KOPT-K1 (cell line): Measurements from ENCODE around the gene PTPRN2.
"Not testable (repeated sequence)": the region's sequence is repeated elsewhere in the genome, so short reads cannot be mapped to it uniquely, and the experiment has no call there.

ENCODE experiments used
- H3K27ac ChIP-seq: fragments of 200-600 bp; sonication (generic); 2 replicates; pipeline ENCODE4 v1.5.1; 2016; ENCODE audit warnings: antibody characterized with exemption, mild to moderate bottlenecking, low read depth, low read length; ENCODE audit not compliant: poor library complexity, severe bottlenecking
- H3K36me3 ChIP-seq: fragments of 200-600 bp; sonication (generic); 2 replicates; pipeline ENCODE4 v1.5.1; 2017; ENCODE audit warnings: antibody characterized with exemption, mild to moderate bottlenecking, low read length, moderate library complexity; ENCODE audit not compliant: insufficient read depth
- H3K9me3 ChIP-seq: fragments of 200-600 bp; sonication (generic); 2 replicates; pipeline ENCODE4 v1.5.1; 2017; ENCODE audit warnings: antibody characterized with exemption, low read length, mild to moderate bottlenecking; ENCODE audit not compliant: insufficient read depth, poor library complexity, severe bottlenecking

Gene PTPRN2

DNA sequence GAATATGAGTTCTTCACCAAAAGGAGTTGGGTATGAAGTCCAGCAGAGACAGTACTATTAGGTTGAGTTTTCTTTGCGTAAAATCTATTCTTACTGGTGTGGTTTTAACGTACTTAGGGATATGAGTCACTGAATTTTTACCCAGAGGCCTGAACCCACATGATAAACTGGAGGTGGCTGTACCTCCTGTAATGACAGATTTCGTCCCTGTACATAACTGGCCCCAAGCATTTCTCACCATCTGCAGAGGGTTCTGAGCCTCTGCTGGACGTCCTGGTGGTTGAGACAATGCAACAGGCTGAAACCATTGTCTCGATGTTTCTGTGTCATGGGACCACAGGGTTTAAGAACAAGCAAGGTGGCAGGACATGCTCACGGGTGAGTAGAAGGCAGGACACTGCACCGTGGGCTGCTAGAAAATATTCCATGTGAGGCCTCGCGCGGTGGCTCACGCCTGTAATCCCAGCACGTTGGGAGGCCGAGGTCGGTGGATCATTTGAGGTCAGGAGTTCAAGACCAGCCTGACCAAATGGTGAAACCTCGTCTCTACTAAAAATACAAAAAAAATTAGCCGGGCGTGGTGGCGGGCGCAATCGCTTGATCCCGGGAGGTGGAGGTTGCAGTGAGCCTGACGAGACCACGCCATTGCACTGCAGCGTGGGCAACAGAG is 1017.0 kb downstream of the PTPRN2 start:
- no peak overlapping the region for H3K27ac ChIP-seq
- H3K36me3 ChIP-seq, result peaks cover 28% of the 10 kb centered on the region; the same call in 1 of the 2 replicates
- H3K9me3 ChIP-seq, result no peaks in the 10 kb centered on the region

DNA sequence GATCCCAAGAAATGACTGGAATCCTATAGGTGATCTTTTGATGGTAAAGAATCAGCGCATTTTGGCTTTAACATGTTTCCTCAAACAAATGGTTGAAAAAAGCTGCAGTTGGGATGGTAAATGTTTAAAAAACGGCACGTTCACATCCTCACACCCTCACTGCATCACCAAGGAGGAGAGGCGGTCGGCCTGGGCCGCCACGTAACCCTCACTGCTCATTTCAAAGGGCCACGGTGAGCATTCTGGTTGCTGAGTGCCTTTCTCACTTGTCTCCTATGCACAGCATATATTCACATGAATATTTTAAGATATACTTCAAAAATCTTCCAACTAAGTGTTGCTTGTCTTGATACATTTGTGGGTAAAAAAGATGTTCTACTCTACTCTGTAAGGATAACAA is 1017.7 kb downstream of the PTPRN2 start:
- Histone ChIP-seq H3K36me3 (peaks cover 34% of the 10 kb centered on the region; the same call in 1 of the 2 replicates), H3K9me3 (no peaks in the 10 kb centered on the region), H3K27ac (no peak overlapping the region)

DNA sequence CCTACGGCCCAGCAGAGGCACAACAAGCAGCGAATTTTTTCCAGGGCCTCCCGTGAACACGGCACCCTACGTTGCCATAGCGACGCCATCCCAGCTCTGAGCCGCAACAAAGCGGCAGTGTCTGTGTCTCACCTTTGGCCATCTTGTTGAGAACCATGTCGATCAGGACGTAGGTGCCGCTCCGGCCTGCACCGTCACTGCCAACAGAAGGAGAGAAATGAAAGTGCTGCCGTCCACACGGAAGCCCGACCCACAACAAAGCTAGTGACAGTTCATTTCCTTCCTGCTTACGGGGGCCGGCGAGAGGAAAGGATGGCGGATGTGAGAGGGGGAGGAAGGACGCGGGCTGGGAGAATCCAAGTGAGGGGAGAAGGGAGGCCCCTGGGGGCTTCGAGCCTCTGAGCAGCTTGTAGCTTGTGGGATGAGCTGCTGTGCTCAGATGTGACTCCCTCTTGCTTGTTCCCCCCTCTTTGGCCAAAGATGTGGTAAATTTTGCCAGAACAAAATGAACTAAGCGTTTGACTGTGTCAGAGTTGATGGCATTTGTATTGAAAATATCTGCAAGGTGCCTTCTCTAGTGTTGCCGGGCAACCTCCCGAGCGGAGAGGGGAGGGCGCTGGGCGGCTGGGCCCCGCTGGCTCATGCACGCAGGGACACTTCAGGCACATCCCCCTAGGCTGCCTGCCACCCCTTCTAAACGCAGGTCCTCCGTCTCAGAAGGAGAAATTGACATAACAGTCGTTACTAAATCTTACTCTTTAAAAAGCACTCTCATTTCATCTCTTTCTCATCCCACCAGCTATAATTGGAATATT is 1018.6 kb downstream of the PTPRN2 start:
- Histone ChIP-seq H3K36me3 (peaks cover 34% of the 10 kb centered on the region; the same call in 1 of the 2 replicates), H3K9me3 (peaks cover under 1% of the 10 kb centered on the region), H3K27ac (peak overlapping the region; percentile 52)

DNA sequence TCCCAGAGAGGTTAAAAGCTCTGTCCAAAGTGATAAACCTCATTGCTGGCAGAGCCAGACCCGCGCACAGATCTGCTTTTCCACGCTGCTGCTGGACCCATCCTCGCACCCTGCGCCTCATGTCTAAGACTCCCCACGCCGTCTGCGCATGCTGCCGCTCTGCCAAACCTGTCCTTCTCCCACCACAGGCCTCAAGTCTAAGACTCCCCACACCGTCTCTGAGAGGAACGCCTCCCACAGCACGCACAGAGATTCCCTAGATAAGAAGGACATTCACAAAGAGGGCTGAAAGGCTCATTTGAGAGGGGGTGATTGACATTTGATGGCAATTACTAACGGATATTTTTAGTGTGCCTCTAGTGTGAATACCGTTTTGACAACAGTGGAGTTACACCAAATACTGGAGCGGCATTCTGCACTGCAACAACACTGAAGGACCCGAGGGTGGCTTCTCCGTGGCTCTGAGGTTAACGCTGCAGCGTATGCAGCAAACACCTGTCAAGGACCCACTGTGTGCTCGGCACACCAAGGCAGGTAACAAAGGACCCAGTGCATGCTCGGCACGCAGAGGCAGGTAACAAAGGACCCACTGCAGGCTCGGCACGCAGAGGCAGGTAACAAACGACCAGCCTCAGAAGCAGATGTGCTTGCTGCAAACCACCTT is 1019.4 kb downstream of the PTPRN2 start:
- Histone ChIP-seq H3K9me3 (peaks cover 6% of the 10 kb centered on the region), H3K36me3 (peaks cover 29% of the 10 kb centered on the region; the same call in 1 of the 2 replicates), H3K27ac (peak overlapping the region; percentile 52)

DNA sequence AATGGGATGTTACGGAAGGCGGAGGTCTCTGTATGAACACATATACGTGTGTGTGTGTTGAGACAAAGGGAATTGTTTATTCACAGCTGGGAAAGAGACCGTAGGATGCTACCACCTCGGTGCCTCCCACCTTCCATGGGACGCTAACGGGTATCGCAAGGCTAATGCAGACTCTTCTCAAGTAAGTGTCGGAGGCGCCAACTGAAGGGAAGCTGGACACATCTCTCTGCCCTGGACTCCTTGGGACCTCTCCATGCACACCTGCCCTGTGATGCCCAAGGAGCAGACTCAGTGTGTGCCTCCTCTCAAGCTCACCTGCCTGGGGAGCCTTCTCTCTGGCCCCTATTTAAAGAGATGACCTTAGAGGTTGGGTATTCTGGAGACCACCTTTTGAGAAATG is 1020.0 kb downstream of the PTPRN2 start:
- Histone ChIP-seq H3K9me3 (peaks cover 6% of the 10 kb centered on the region), H3K27ac (no peak overlapping the region), H3K36me3 (peaks cover 24% of the 10 kb centered on the region; the same call in 1 of the 2 replicates)

DNA sequence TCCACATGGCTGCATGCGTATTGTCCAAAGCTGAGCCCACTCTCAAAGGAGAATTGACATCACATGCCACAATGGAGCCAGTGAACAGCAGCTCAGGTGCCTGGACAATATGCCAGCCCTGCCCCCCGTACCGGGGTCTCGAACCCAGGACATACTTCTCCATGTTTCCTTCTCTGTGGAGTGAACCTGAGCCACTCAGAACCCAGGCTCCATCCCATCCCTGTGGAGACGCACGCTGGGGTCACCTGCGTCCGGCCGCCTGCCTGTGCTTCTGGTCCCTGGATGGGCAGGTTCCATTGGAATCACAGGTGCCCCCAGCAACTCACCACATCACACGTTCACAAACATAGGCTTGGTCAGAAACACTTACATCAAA is 1021.0 kb downstream of the PTPRN2 start:
- H3K27ac ChIP-seq, result no peak overlapping the region
- H3K9me3 ChIP-seq, result peaks cover 6% of the 10 kb centered on the region
- H3K36me3 ChIP-seq, result peaks cover 24% of the 10 kb centered on the region; the same call in 1 of the 2 replicates

DNA sequence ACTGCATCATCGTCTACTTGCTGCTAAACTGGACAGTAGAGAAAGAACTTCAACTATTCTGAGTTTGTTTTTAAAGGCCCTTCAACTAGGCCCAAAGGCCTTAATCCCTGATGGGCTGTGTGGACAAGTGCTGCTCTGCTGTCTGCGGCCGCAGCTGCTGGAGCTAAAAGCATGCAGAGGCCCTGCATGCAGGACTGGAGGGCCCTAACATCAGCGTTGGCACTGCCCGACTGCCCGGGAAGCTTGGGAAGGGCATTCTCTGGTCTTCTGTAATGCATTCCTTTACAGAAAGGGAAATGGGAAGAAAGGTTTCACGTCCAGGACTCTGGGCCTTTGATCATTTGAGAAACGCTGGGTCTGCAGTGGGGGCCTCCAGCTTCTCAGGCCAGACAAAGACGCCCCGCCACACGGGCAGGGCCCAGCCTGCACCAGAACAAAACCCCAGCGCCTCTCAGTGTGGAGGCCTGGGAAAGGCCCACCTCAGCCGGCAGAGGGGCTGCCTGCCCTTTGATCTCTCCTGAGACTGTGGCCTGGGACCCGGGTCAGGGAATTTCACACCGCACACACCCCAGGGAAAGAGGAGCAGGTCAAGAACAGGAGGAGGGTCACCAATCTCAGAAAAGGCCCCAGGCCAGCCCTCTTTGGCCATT is 1021.5 kb downstream of the PTPRN2 start:
- no peak overlapping the region for H3K27ac ChIP-seq
- H3K36me3 ChIP-seq, result peaks cover 24% of the 10 kb centered on the region; the same call in 1 of the 2 replicates
- peaks cover 6% of the 10 kb centered on the region for H3K9me3 ChIP-seq

DNA sequence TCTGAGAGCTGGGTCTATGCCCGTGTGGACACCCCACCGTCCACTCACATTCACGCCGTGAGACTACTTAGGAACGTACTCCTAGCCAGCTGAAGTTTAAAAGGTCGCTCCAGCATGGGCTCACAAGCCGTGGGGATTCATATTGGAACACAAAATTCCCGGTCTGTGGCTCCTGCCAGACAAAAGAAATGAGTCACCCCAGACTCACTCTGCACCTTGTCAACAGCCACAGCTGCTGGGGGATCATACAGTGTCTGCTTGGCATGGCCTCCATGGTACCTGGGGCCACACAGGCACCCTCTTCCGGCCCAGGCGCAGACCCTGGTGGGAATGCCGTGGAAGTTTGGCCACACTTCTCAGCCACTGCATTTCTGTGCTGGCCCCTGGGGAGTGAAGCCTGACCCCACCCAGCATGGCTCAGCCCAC is 1022.4 kb downstream of the PTPRN2 start:
- peaks cover 15% of the 10 kb centered on the region; the same call in 1 of the 2 replicates for H3K36me3 ChIP-seq
- H3K9me3 ChIP-seq, result peaks cover 6% of the 10 kb centered on the region
- no peak overlapping the region for H3K27ac ChIP-seq

DNA sequence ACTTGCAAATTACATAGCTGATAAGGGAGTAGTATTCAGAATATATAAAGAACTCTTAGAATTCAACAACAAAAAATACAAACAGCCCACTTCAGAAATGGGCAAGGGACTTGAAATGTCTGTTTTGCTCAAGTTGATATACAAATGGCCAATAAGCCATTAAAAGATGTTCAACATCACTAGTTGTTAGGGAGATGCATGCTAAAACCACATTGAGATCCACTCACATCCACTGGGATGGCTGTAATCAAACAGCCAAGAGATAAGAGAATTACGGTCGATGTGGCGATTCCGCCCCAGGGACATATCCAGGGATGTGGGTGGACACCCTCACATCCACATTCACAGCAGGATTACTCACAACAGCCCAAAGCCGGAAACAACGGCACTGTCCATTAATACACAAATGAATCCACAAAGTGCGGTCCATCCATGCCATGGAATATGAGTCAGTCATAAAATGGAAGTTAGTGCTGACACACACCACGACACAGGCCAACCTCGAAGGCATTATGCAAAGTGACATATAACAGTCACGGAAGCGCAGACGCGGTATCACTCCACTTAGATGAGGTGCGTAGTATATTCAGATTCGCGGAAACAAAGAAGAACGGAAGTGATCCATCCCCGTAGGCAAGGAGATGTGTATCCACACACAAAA is 1023.0 kb downstream of the PTPRN2 start:
- peaks cover 6% of the 10 kb centered on the region for H3K9me3 ChIP-seq
- no peak overlapping the region for H3K27ac ChIP-seq
- peaks cover 14% of the 10 kb centered on the region; the same call in 1 of the 2 replicates for H3K36me3 ChIP-seq

DNA sequence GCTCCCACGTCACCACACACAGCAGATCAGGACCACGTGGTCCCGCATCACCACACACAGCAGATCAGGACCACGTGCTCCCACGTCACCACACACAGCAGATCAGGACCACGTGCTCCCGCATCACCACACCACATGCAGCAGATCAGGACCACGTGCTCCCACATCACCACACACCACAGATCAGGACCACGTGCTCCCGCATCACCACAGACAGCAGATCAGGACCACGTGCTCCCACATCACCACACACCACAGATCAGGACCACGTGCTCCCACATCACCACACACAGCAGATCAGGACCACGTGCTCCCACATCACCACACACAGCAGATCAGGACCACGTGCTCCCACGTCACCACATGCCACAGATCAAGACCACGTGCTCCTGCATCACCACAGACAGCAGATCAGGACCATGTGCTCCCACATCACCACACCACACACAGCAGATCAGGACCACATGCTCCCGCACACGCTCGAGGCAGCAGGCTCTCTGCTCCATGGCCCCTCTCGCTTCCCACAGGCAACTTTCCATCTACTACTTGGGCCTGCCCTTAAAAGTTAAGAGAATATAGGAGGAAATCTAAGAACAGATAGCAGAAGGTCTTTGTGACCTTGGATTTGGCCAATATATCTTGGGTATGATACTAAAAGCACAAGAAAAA is 1024.0 kb downstream of the PTPRN2 start:
- H3K9me3 ChIP-seq, H3K27ac ChIP-seq: not testable (repeated sequence)
- H3K36me3 ChIP-seq, result peaks cover 14% of the 10 kb centered on the region; the same call in 1 of the 2 replicates

DNA sequence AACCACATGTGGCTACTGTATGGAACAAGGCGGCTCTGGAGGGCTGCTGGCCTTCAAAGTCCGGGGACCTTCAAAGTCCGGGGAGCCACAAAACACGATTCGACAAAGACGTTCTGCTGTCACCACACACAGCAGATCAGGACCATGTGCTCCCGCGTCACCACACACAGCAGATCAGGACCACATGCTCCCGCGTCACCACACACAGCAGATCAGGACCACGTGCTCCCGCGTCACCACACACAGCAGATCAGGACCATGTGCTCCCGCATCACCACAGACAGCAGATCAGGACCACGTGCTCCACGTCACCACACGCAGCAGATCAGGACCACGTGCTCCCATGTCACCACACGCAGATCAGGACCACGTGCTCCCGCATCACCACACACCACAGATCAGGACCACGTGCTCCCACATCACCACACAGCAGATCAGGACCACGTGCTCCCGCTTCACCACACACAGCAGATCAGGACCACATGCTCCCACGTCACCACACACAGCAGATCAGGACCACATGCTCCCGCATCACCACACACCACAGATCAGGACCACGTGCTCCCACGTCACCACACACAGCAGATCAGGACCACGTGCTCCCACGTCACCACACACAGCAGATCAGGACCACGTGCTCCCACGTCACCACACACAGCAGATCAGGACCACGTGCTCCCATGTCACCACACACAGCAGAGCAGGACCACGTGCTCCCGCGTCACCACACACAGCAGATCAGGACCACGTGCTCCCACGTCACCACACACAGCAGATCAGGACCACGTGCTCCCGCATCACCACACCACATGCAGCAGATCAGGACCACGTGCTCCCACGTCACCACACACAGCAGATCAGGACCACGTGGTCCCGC is 1024.9 kb downstream of the PTPRN2 start:
- H3K9me3 ChIP-seq, H3K27ac ChIP-seq: not testable (repeated sequence)
- H3K36me3 ChIP-seq, result peaks cover 14% of the 10 kb centered on the region; the same call in 1 of the 2 replicates

DNA sequence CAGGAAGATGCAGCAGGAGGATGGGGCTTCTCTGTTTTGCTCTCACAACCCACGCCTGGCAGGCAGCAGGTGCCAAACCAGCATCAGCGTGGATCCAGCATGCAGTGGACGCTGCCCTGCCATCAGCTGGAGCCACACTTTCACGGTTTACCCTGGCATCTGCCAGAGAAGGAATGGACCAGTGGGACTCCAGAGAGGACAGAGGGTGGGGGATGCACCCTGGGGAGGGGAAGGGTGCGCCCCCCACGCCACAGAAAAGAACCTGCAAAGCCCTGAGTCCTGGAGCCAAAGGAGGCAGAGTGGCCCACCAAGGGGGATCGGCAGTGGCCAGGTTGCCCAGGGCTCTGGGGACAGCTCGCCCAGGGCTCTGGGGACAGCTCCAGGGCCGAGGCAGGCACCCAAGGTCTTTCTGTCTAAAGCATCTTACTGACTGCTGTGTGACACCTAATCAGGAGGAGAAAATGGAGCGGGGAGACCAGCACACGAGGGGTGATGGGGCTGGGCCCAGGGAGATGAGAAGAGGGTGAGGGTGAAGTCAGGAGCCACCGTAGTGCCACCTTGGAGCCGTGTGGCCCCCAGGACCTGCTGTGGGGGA is 1025.7 kb downstream of the PTPRN2 start:
- no peak overlapping the region for H3K27ac ChIP-seq
- H3K36me3 ChIP-seq, result peaks cover 14% of the 10 kb centered on the region; the same call in 1 of the 2 replicates
- peaks cover 6% of the 10 kb centered on the region for H3K9me3 ChIP-seq

DNA sequence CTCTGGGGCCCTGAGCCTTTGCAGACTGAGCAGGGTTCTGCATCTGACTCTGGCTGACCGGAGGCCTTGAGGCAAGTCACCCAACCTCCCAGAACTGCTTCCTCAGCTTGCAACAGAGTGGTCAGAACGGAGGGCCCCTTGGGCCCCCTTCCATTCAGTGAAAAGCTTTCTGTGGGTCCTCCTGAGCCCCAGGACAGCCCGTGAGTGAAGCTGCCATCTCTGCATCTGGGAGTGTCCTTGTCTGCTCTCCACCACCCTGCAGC is 1026.2 kb downstream of the PTPRN2 start:
- Histone ChIP-seq H3K9me3 (peaks cover 6% of the 10 kb centered on the region), H3K27ac (no peak overlapping the region), H3K36me3 (peaks cover 11% of the 10 kb centered on the region; the same call in 1 of the 2 replicates)
